NB4 (cell line): ENCODE data around the gene HIC1.
A peak's percentile ranks its signal among the peaks of the same experiment; 100 is the strongest.

Experiments used
- DNase-seq: peaks from one replicate; pipeline ENCODE4 v3.0.0; 2010; ENCODE audit warnings: low read depth
- H3K4me3 ChIP-seq: one replicate; pipeline ENCODE4 v1.5.1; 2011; ENCODE audit warnings: mild to moderate bottlenecking, low read depth, low read length, moderate library complexity
- CTCF ChIP-seq: IDR thresholded peaks from one replicate; pipeline ENCODE4 v1.5.1; 2012; ENCODE audit warnings: low read depth, low read length
- MAX ChIP-seq: IDR thresholded peaks from 2 replicates; pipeline ENCODE4 v1.6.1; 2011; ENCODE audit warnings: low read depth, low read length
- MYC ChIP-seq: IDR thresholded peaks from 2 replicates; pipeline ENCODE4 v1.6.1; 2011; ENCODE audit warnings: low read depth, low read length
- POLR2A ChIP-seq: IDR thresholded peaks from 2 replicates; pipeline ENCODE4 v1.6.1; 2011; ENCODE audit warnings: mild to moderate bottlenecking; ENCODE audit not compliant: insufficient read length; ENCODE audit errors: extremely low read depth

HIC1 gene

GRCh38 chr17:2077040-2077439, 22.1 kb downstream of the HIC1 start:
- DNase-seq = no peak
- H3K4me3 ChIP-seq = no peak overlapping the region
- TF ChIP-seq MYC (no peak), POLR2A (no peak), MAX (no peak), CTCF (no peak)

- DNase-seq = no peak
- no peak for TF ChIP-seq POLR2A
- TF ChIP-seq MYC = no peak
- no peak for TF ChIP-seq MAX
- no peak for TF ChIP-seq CTCF
- H3K4me3 ChIP-seq = no peak overlapping the region
Measured at GRCh38 chr17:2081564-2081963, 26.7 kb downstream of the HIC1 start.

GRCh38 chr17:2082003-2082781, 27.3 kb downstream of the HIC1 start:
- TF ChIP-seq MYC (no peak), POLR2A (no peak), MAX (no peak), CTCF (no peak)
- no peak for DNase-seq
- no peak overlapping the region for H3K4me3 ChIP-seq

- TF ChIP-seq MAX (no peak), POLR2A (no peak), CTCF (no peak), MYC (no peak)
- no peak overlapping the region for H3K4me3 ChIP-seq
- peak; percentile 76 for DNase-seq
Measured at GRCh38 chr17:2083613-2084035, 28.7 kb downstream of the HIC1 start.

- TF ChIP-seq CTCF (no peak), POLR2A (no peak), MYC (no peak), MAX (no peak)
- no peak overlapping the region for H3K4me3 ChIP-seq
- no peak for DNase-seq
Measured at GRCh38 chr17:2084036-2084765, 29.3 kb downstream of the HIC1 start.
